ENCODE results near the gene IPO9. TPM values are rescaled to one million over a fixed set of nuclear protein-coding genes. Genes with fewer than 3 reads are reported as not detected.

The IPO9 gene
- total RNA-seq, 1 experiment from 2014 or later, result 80.6 TPM

DNA sequence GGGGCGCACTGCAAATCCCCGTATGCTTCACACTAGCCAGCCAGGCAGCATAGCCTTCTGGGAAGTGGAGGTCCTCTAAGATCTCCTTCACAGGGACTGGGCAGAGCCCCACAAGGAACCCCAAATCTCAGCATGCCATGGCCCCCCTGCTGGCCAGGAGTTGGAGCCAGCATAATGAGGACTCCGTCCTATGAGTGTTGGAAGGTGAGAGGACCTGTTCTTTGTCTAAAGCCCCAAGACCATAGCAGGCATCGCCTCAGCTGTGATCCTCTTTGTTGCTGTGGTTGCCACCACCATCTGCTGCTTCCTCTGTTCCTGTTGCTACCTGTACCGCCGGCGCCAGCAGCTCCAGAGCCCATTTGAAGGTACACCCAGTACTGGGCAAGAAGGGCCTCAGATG, 61.3 kb downstream of the IPO9 start (continued):
- TF ChIP-seq, protein P1, sequence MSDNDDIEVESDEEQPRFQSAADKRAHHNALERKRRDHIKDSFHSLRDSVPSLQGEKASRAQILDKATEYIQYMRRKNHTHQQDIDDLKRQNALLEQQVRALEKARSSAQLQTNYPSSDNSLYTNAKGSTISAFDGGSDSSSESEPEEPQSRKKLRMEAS (IDR thresholded peaks at IDR 0.05), result no peak
- TF ChIP-seq RAD21 (IDR thresholded peaks at IDR 0.05; ENCODE audit: low read depth) (no peak), ELF1 (IDR thresholded peaks at IDR 0.05; ENCODE audit: borderline replicate concordance, low read depth) (no peak), POLR2A (IDR thresholded peaks at IDR 0.05; ENCODE audit: borderline replicate concordance, extremely low read depth, insufficient read depth, insufficient read length) (no peak), CEBPB (IDR thresholded peaks at IDR 0.05; ENCODE audit: low read depth) (no peak), EZH2 (IDR thresholded peaks at IDR 0.05) (no peak), SIN3A (IDR thresholded peaks at IDR 0.05; ENCODE audit: low read depth) (no peak)

DNA sequence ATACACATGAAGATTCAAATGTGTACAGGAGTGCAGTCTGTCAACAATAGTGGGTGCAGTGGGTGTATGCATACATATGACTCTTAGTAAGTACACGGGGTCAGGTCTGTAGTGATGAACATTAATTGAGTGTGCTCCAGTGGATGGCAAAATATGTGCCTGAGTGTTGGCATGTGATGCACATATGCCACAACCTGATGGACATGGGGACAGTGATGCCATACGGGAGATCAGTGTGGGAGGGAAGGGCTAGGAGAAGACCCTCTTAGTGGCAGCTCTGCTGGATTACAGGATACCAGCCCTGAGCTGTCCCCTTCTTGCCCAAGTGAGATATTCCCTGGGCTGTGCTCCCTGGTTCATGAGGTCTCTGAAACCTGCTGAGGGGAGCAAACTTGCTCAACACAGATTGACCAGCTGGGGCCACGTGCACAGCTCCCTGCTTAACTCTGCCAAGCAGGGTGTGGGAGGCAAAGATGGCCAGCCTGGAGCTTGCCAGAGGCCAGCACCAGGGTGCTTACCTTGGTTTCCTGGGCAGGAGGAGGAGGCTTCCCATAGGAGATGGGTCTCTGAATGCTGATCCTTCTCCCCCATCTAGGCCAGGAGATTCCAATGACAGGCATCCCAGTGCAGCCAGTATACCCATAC, 62.0 kb downstream of the IPO9 start:
- H3K79me2 ChIP-seq (ENCODE audit: insufficient read depth, low read length), result no peaks in the 10 kb centered on the region
- RAD21 ChIA-PET (ENCODE audit: low non-redundant PET in 1 of 2, low total read pairs in 2 of 2, uncharacterized antibody in 2 of 2, unreplicated experiment in 2 of 2), result no interaction called here
- ATAC-seq, result no peak
- intact Hi-C loops (cut with micrococcal nuclease), result no loop called here
- TF ChIP-seq EZH2 (IDR thresholded peaks at IDR 0.05), result no peak
- TF ChIP-seq ELF1 (IDR thresholded peaks at IDR 0.05; ENCODE audit: borderline replicate concordance, low read depth), result no peak
- no peak for TF ChIP-seq SP1 (IDR thresholded peaks at IDR 0.05; ENCODE audit: low read depth)
- TF ChIP-seq, protein P2, sequence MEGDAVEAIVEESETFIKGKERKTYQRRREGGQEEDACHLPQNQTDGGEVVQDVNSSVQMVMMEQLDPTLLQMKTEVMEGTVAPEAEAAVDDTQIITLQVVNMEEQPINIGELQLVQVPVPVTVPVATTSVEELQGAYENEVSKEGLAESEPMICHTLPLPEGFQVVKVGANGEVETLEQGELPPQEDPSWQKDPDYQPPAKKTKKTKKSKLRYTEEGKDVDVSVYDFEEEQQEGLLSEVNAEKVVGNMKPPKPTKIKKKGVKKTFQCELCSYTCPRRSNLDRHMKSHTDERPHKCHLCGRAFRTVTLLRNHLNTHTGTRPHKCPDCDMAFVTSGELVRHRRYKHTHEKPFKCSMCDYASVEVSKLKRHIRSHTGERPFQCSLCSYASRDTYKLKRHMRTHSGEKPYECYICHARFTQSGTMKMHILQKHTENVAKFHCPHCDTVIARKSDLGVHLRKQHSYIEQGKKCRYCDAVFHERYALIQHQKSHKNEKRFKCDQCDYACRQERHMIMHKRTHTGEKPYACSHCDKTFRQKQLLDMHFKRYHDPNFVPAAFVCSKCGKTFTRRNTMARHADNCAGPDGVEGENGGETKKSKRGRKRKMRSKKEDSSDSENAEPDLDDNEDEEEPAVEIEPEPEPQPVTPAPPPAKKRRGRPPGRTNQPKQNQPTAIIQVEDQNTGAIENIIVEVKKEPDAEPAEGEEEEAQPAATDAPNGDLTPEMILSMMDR (IDR thresholded peaks at IDR 0.05 in 2 of 3, conservative IDR thresholded peaks at IDR 0.05 in 1 of 3; ENCODE audit: borderline replicate concordance in 1 of 3, insufficient read depth in 1 of 3, low read depth in 2 of 3, low read length in 2 of 3), result no peak
- no peak for TF ChIP-seq SIN3A (IDR thresholded peaks at IDR 0.05; ENCODE audit: low read depth)
- no peak for TF ChIP-seq EGR1 (IDR thresholded peaks at IDR 0.05; ENCODE audit: low read depth)
- no peak for TF ChIP-seq POLR2AphosphoS5 (IDR thresholded peaks at IDR 0.05; ENCODE audit: low read depth, low read length)
- TF ChIP-seq ZNF274 (IDR thresholded peaks at IDR 0.05; ENCODE audit: low read depth, low read length), result no peak
- TF ChIP-seq, protein P3, sequence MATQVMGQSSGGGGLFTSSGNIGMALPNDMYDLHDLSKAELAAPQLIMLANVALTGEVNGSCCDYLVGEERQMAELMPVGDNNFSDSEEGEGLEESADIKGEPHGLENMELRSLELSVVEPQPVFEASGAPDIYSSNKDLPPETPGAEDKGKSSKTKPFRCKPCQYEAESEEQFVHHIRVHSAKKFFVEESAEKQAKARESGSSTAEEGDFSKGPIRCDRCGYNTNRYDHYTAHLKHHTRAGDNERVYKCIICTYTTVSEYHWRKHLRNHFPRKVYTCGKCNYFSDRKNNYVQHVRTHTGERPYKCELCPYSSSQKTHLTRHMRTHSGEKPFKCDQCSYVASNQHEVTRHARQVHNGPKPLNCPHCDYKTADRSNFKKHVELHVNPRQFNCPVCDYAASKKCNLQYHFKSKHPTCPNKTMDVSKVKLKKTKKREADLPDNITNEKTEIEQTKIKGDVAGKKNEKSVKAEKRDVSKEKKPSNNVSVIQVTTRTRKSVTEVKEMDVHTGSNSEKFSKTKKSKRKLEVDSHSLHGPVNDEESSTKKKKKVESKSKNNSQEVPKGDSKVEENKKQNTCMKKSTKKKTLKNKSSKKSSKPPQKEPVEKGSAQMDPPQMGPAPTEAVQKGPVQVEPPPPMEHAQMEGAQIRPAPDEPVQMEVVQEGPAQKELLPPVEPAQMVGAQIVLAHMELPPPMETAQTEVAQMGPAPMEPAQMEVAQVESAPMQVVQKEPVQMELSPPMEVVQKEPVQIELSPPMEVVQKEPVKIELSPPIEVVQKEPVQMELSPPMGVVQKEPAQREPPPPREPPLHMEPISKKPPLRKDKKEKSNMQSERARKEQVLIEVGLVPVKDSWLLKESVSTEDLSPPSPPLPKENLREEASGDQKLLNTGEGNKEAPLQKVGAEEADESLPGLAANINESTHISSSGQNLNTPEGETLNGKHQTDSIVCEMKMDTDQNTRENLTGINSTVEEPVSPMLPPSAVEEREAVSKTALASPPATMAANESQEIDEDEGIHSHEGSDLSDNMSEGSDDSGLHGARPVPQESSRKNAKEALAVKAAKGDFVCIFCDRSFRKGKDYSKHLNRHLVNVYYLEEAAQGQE (IDR thresholded peaks at IDR 0.05; ENCODE audit: low read depth), result no peak
- H3K27ac ChIP-seq (ENCODE audit: low read depth, low read length), result no peak overlapping the region
- CTCF ChIA-PET, result no interaction called here
- H3K9me3 ChIP-seq (ENCODE audit: control insufficient read depth in 1 of 2, insufficient read depth in 1 of 2, low read depth in 1 of 2, low read length in 2 of 2), result no peaks in the 10 kb centered on the region
- no peak overlapping the region for H2AFZ ChIP-seq (ENCODE audit: low read depth, low read length, poor library complexity, severe bottlenecking)
- no peaks in the 10 kb centered on the region for H3K9me2 ChIP-seq (ENCODE audit: insufficient read depth)
- H3K4me2 ChIP-seq (ENCODE audit: low read length), result no peak overlapping the region
- no peak overlapping the region for H3K4me3 ChIP-seq (replicated peaks in 1 of 2; ENCODE audit: low read depth in 1 of 2, low read length in 2 of 2)
- peaks cover 13 to 26% of the 10 kb centered on the region in 2 experiments; a peak in 3 of 4 replicates for H3K4me1 ChIP-seq (ENCODE audit: control insufficient read depth in 1 of 2, insufficient read depth in 2 of 2, low read length in 2 of 2)
- H3K36me3 ChIP-seq (ENCODE audit: control insufficient read depth in 1 of 2, insufficient read depth in 2 of 2, low read length in 2 of 2), result no peaks in the 10 kb centered on the region
- H4K20me1 ChIP-seq (ENCODE audit: insufficient read depth), result no peaks in the 10 kb centered on the region
- no peak for DNase-seq (ENCODE audit: low read depth, low spot score)
- POLR2A ChIA-PET, result no interaction called here
- no peak overlapping the region for H3K9ac ChIP-seq (ENCODE audit: low read length)
- BruUV-seq (replicated peaks), result no TSS peak
- H3K27me3 ChIP-seq (ENCODE audit: insufficient read depth, low read length), result no peaks in the 10 kb centered on the region
